HEK293 (cell line): ENCODE measurements around the gene PBXIP1.

ENCODE experiments used
- KLF16 ChIP-seq: fragments of 450-650 bp; formaldehyde crosslinking; IDR thresholded peaks from 2 replicates; pipeline ENCODE4 v1.5.1; 2017; ENCODE audit warnings: missing biosample characterization, missing genetic modification characterization
- MYNN ChIP-seq: fragments of 450-650 bp; formaldehyde crosslinking; IDR thresholded peaks from 2 replicates; pipeline ENCODE4 v1.5.1; 2016; ENCODE audit warnings: missing biosample characterization, missing genetic modification characterization, borderline replicate concordance
- RBAK ChIP-seq: fragments of 450-650 bp; formaldehyde crosslinking; IDR thresholded peaks from 2 replicates; pipeline ENCODE4 v1.5.1; 2016; ENCODE audit warnings: missing biosample characterization, missing genetic modification characterization
- ZFP37 ChIP-seq: fragments of 450-650 bp; formaldehyde crosslinking; IDR thresholded peaks from 2 replicates; pipeline ENCODE4 v1.5.1; 2016; ENCODE audit warnings: missing biosample characterization, missing genetic modification characterization
- ZNF18 ChIP-seq: fragments of 450-650 bp; formaldehyde crosslinking; IDR thresholded peaks from 2 replicates; pipeline ENCODE4 v1.5.1; 2016; ENCODE audit warnings: missing biosample characterization, missing genetic modification characterization
- ZNF366 ChIP-seq: fragments of 450-650 bp; formaldehyde crosslinking; conservative IDR thresholded peaks from 2 replicates; pipeline ENCODE4 v1.5.1; 2016; ENCODE audit warnings: missing biosample characterization, missing genetic modification characterization
- ZNF391 ChIP-seq: fragments of 450-650 bp; formaldehyde crosslinking; IDR thresholded peaks from 2 replicates; pipeline ENCODE4 v1.5.1; 2016; ENCODE audit warnings: low read depth, missing biosample characterization, missing genetic modification characterization, borderline replicate concordance
- ZNF513 ChIP-seq: fragments of 450-650 bp; IDR thresholded peaks from 2 replicates; pipeline ENCODE4 v1.5.1; 2018; ENCODE audit warnings: missing biosample characterization, missing genetic modification characterization
- ZNF558 ChIP-seq: fragments of 450-650 bp; formaldehyde crosslinking; IDR thresholded peaks from 2 replicates; pipeline ENCODE4 v1.5.1; 2016; ENCODE audit warnings: missing biosample characterization, missing genetic modification characterization
- ZNF560 ChIP-seq: fragments of 450-650 bp; formaldehyde crosslinking; IDR thresholded peaks from 2 replicates; pipeline ENCODE4 v1.5.1; 2017; ENCODE audit warnings: missing biosample characterization, missing genetic modification characterization, borderline replicate concordance
- ZSCAN23 ChIP-seq: fragments of 450-650 bp; formaldehyde crosslinking; IDR thresholded peaks from 2 replicates; pipeline ENCODE4 v1.5.1; 2016; ENCODE audit warnings: missing biosample characterization, missing genetic modification characterization
- TF ChIP-seq, protein P1 (sequence below): fragments of 450-650 bp; formaldehyde crosslinking; IDR thresholded peaks from 2 replicates; pipeline ENCODE4 v1.5.1; 2016; ENCODE audit warnings: missing biosample characterization, missing genetic modification characterization
- TF ChIP-seq, protein P2 (sequence below): sonication (generic); formaldehyde crosslinking; IDR thresholded peaks from 2 replicates; pipeline ENCODE4 v1.8.1; 2022; ENCODE audit warnings: mild to moderate bottlenecking, moderate library complexity, missing genetic modification reagents

GRCh38 chr1:154896771-154897286 lies 59.1 kb downstream of the PBXIP1 start:
- TF ChIP-seq ZNF558 (tag by site-specific recombination): no peak
- TF ChIP-seq, protein P1, sequence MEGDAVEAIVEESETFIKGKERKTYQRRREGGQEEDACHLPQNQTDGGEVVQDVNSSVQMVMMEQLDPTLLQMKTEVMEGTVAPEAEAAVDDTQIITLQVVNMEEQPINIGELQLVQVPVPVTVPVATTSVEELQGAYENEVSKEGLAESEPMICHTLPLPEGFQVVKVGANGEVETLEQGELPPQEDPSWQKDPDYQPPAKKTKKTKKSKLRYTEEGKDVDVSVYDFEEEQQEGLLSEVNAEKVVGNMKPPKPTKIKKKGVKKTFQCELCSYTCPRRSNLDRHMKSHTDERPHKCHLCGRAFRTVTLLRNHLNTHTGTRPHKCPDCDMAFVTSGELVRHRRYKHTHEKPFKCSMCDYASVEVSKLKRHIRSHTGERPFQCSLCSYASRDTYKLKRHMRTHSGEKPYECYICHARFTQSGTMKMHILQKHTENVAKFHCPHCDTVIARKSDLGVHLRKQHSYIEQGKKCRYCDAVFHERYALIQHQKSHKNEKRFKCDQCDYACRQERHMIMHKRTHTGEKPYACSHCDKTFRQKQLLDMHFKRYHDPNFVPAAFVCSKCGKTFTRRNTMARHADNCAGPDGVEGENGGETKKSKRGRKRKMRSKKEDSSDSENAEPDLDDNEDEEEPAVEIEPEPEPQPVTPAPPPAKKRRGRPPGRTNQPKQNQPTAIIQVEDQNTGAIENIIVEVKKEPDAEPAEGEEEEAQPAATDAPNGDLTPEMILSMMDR (tag by site-specific recombination): no peak
- TF ChIP-seq, protein P2, sequence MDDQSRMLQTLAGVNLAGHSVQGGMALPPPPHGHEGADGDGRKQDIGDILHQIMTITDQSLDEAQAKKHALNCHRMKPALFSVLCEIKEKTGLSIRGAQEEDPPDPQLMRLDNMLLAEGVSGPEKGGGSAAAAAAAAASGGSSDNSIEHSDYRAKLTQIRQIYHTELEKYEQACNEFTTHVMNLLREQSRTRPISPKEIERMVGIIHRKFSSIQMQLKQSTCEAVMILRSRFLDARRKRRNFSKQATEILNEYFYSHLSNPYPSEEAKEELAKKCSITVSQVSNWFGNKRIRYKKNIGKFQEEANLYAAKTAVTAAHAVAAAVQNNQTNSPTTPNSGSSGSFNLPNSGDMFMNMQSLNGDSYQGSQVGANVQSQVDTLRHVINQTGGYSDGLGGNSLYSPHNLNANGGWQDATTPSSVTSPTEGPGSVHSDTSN (CRISPR knock-in tag): no peak
- no peak for TF ChIP-seq ZSCAN23 (tag by site-specific recombination)
- TF ChIP-seq ZNF391 (tag by site-specific recombination): no peak
- no peak for TF ChIP-seq MYNN
- no peak for TF ChIP-seq ZNF18 (tag by site-specific recombination)
- TF ChIP-seq ZNF366 (tag by site-specific recombination): no peak
- TF ChIP-seq ZNF560 (tag by site-specific recombination): no peak
- TF ChIP-seq ZNF513 (tag by site-specific recombination): no peak
- no peak for TF ChIP-seq RBAK (tag by site-specific recombination)
- TF ChIP-seq KLF16 (tag by site-specific recombination): no peak
- TF ChIP-seq ZFP37 (tag by site-specific recombination): no peak
